HEK293T (cell line): ENCODE measurements around the gene SCNN1A.

ENCODE experiments used
- ARNT ChIP-seq: fragments of 450-650 bp; IDR thresholded peaks from 2 replicates; pipeline ENCODE4 v1.6.1; 2017; ENCODE audit warnings: mild to moderate bottlenecking
- BHLHE40 ChIP-seq: fragments of 450-650 bp; IDR thresholded peaks from 2 replicates; pipeline ENCODE4 v1.6.1; 2016; ENCODE audit warnings: mild to moderate bottlenecking, moderate library complexity, borderline replicate concordance
- FOXA1 ChIP-seq: fragments of 450-650 bp; IDR thresholded peaks from 2 replicates; pipeline ENCODE4 v1.6.1; 2016; ENCODE audit warnings: mild to moderate bottlenecking
- FOXK2 ChIP-seq: fragments of 450-650 bp; IDR thresholded peaks from 2 replicates; pipeline ENCODE4 v1.6.1; 2016; ENCODE audit warnings: mild to moderate bottlenecking
- FOXM1 ChIP-seq: fragments of 450-650 bp; IDR thresholded peaks from 2 replicates; pipeline ENCODE4 v1.6.1; 2017; ENCODE audit warnings: mild to moderate bottlenecking, borderline replicate concordance
- L3MBTL2 ChIP-seq: fragments of 450-650 bp; conservative IDR thresholded peaks from 2 replicates; pipeline ENCODE4 v1.6.1; 2016; ENCODE audit warnings: mild to moderate bottlenecking
- LEF1 ChIP-seq: fragments of 450-650 bp; IDR thresholded peaks from 2 replicates; pipeline ENCODE4 v1.6.1; 2017; ENCODE audit warnings: mild to moderate bottlenecking, borderline replicate concordance
- SP1 ChIP-seq: fragments of 450-650 bp; IDR thresholded peaks from 2 replicates; pipeline ENCODE4 v1.6.1; 2017
- SUZ12 ChIP-seq: fragments of 450-650 bp; IDR thresholded peaks from 2 replicates; pipeline ENCODE4 v1.6.1; 2016; ENCODE audit warnings: mild to moderate bottlenecking
- TARDBP ChIP-seq: fragments of 450-650 bp; IDR thresholded peaks from 2 replicates; pipeline ENCODE4 v1.6.1; 2016
- ZNF384 ChIP-seq: fragments of 450-650 bp; IDR thresholded peaks from 2 replicates; pipeline ENCODE4 v1.6.1; 2016
- TF ChIP-seq, protein P1 (sequence below): fragments of 450-650 bp; IDR thresholded peaks from 2 replicates; pipeline ENCODE4 v1.6.1; 2016

DNA sequence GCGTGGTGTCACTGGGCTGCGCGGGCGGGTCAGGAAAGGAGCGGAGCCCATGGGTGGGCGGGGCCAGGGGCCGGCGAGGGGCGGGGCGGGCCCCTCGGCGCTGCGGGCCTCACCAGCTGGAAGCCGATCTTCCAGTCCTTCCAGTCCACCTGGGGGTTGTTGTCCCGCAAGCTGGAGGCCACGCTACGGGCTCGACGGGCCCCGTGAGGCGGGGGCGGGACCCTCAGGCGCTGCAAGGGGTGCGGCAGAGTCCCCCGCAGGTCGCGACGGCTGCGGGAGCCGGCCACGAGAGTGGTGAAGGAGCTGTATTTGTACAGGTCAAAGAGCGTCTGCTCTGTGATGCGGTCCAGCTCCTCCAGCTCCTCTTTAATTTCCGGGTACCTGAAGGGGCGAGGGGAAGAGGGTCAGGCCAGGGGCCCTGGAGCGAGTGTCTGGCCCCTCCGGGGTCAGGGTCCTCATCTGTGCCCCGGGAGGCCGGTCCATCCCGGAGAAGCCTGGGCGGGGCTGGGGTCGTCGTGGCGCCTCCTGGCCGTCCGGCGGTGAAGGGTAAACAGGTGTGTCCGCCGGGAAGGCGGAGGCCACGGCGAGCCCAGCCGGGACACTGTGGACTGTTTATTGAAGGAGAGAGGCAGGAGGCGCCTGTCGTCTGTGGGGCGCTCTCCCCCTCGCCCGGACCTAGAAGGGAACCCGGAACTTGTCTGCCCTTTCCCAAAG, 11.9 kb downstream of the SCNN1A start:
- TF ChIP-seq SP1 (no peak), FOXM1 (no peak), BHLHE40 (no peak), FOXA1 (no peak), ARNT (no peak), SUZ12 (no peak), TARDBP (no peak), L3MBTL2 (0 out of 2 replicates have a peak, but pooled peaks have one; percentile 2), FOXK2 (no peak), LEF1 (no peak), ZNF384 (no peak)
- TF ChIP-seq, protein P1, sequence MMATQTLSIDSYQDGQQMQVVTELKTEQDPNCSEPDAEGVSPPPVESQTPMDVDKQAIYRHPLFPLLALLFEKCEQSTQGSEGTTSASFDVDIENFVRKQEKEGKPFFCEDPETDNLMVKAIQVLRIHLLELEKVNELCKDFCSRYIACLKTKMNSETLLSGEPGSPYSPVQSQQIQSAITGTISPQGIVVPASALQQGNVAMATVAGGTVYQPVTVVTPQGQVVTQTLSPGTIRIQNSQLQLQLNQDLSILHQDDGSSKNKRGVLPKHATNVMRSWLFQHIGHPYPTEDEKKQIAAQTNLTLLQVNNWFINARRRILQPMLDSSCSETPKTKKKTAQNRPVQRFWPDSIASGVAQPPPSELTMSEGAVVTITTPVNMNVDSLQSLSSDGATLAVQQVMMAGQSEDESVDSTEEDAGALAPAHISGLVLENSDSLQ, result no peak
